ENCODE data around the gene STEAP3.

Gene STEAP3

GRCh38 chr2:119246884-119247843 lies 23.5 kb downstream of the STEAP3 start:
- no peak for DNase-seq (ENCODE audit: low read depth in 1 of 2, low spot score in 1 of 2)

GRCh38 chr2:119247844-119248271 lies 24.2 kb downstream of the STEAP3 start:
- no peak for DNase-seq (ENCODE audit: low read depth in 1 of 2, low spot score in 1 of 2)

GRCh38 chr2:119248311-119248710 lies 24.7 kb downstream of the STEAP3 start:
- DNase-seq (ENCODE audit: low read depth in 1 of 2, low spot score in 1 of 2): no peak

- no peak for DNase-seq (ENCODE audit: low read depth in 1 of 2, low spot score in 1 of 2)
Measured at GRCh38 chr2:119248751-119249150, 25.1 kb downstream of the STEAP3 start.

GRCh38 chr2:119249311-119249710 lies 25.7 kb downstream of the STEAP3 start:
- DNase-seq (ENCODE audit: low read depth in 1 of 2, low spot score in 1 of 2): no peak

GRCh38 chr2:119249855-119250717 lies 26.5 kb downstream of the STEAP3 start:
- DNase-seq (ENCODE audit: low read depth in 1 of 2, low spot score in 1 of 2): no peak

GRCh38 chr2:119250718-119251290 lies 27.2 kb downstream of the STEAP3 start:
- no peak for DNase-seq (ENCODE audit: low read depth in 1 of 2, low spot score in 1 of 2)

- no peak for DNase-seq (ENCODE audit: low read depth in 1 of 2, low spot score in 1 of 2)
Measured at GRCh38 chr2:119251652-119252051, 28.0 kb downstream of the STEAP3 start.

- no peak for DNase-seq (ENCODE audit: low read depth in 1 of 2, low spot score in 1 of 2)
Measured at GRCh38 chr2:119252186-119253113, 28.8 kb downstream of the STEAP3 start.

- DNase-seq (ENCODE audit: low read depth in 1 of 2, low spot score in 1 of 2): no peak
Measured at GRCh38 chr2:119253114-119253702, 29.6 kb downstream of the STEAP3 start.

GRCh38 chr2:119253760-119254600 lies 30.3 kb downstream of the STEAP3 start:
- no peak for DNase-seq (ENCODE audit: low read depth in 1 of 2, low spot score in 1 of 2)

GRCh38 chr2:119254601-119255080 lies 31.0 kb downstream of the STEAP3 start:
- no peak for DNase-seq (ENCODE audit: low read depth in 1 of 2, low spot score in 1 of 2)

GRCh38 chr2:119255760-119256581 lies 32.3 kb downstream of the STEAP3 start:
- DNase-seq (ENCODE audit: low read depth in 1 of 2, low spot score in 1 of 2): no peak

GRCh38 chr2:119256582-119256921 lies 32.9 kb downstream of the STEAP3 start:
- DNase-seq (ENCODE audit: low read depth in 1 of 2, low spot score in 1 of 2): no peak

GRCh38 chr2:119257198-119257597 lies 33.6 kb downstream of the STEAP3 start:
- DNase-seq (ENCODE audit: low read depth in 1 of 2, low spot score in 1 of 2): no peak

- no peak for DNase-seq (ENCODE audit: low read depth in 1 of 2, low spot score in 1 of 2)
Measured at GRCh38 chr2:119259296-119259860, 35.7 kb downstream of the STEAP3 start.

- DNase-seq (ENCODE audit: low read depth in 1 of 2, low spot score in 1 of 2): no peak
Measured at GRCh38 chr2:119260646-119261492, 37.2 kb downstream of the STEAP3 start.

Measured in activated CD4-positive, alpha-beta T cell treated with anti-CD3 and anti-CD28 coated beads, Interleukin-2, amount 50 U/mL, for 24 hours (primary cell).